Neutrophil (primary cell): Measurements from ENCODE around the gene PHC3.
A peak's percentile ranks its signal among the peaks of the same experiment; 100 is the strongest.

Source experiments
- H3K27ac ChIP-seq: fragments of 200-600 bp; sonication (generic); 2 replicates; pipeline ENCODE4 v1.5.1; 2016; ENCODE audit warnings: mild to moderate bottlenecking, moderate library complexity
- H3K27me3 ChIP-seq: fragments of 200-600 bp; sonication (generic); 2 replicates; pipeline ENCODE4 v1.6.0; 2016; ENCODE audit warnings: mild to moderate bottlenecking
- H3K36me3 ChIP-seq: fragments of 200-600 bp; sonication (generic); 2 replicates; pipeline ENCODE4 v1.5.1; 2017
- H3K4me1 ChIP-seq, 2 experiments: fragments of 200-600 bp in 1 of 2; sonication (generic) in 1 of 2; 1 replicate in 1 of 2; 2 replicates in 1 of 2; pipeline versions ENCODE4 v1.5.1 to v1.6.1; 2013 to 2016; ENCODE audit warnings: low read depth in 1 of 2, low read length in 1 of 2, mild to moderate bottlenecking in 1 of 2, moderate library complexity in 1 of 2; ENCODE audit not compliant: control insufficient read depth in 1 of 2, insufficient read depth in 1 of 2
- H3K4me3 ChIP-seq, 2 experiments: fragments of 200-600 bp in 1 of 2; sonication (generic) in 1 of 2; 1 replicate in 1 of 2; 2 replicates in 1 of 2; pipeline ENCODE4 v1.5.1; 2013 to 2016; ENCODE audit warnings: low read depth in 1 of 2, low read length in 1 of 2, mild to moderate bottlenecking in 1 of 2, moderate library complexity in 1 of 2
- H3K9me3 ChIP-seq: fragments of 200-600 bp; sonication (generic); 2 replicates; pipeline ENCODE4 v1.5.1; 2016
- TF ChIP-seq, protein P1 (sequence below): fragments of 200-600 bp; sonication (generic); IDR thresholded peaks from 2 replicates; pipeline ENCODE4 v1.5.1; 2016; ENCODE audit warnings: antibody characterized with exemption

The PHC3 gene

DNA sequence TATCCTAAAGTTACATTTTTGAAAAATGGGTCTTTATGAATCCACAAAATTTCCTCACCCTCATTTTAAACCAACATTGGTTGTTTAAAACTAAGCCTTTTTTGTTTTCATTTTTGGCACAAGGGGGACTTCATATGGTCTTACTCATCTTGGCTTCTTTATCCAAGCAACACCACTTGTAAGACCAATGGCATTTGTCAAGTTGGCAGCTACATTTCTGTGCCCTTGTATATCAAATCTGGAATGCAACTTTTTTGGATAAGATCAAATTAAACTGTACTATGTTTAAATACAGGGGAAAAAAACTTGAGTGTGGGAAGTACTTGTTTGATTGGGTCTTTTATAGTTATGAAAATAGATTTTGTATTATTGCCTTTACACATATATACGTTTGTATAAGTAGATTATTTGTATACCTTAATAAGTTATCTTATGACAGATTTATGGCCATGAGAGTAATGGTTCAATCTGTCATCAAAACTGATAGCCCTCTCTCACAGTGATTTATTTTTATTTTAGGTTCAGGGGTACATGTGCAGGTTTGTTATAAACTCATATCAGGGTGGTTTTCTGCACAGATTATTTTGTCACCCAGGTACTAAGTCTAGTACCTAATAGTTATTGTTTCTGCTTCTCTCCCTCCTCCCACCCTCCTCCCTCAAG, 100.3 kb downstream of the PHC3 start:
- TF ChIP-seq, protein P1, sequence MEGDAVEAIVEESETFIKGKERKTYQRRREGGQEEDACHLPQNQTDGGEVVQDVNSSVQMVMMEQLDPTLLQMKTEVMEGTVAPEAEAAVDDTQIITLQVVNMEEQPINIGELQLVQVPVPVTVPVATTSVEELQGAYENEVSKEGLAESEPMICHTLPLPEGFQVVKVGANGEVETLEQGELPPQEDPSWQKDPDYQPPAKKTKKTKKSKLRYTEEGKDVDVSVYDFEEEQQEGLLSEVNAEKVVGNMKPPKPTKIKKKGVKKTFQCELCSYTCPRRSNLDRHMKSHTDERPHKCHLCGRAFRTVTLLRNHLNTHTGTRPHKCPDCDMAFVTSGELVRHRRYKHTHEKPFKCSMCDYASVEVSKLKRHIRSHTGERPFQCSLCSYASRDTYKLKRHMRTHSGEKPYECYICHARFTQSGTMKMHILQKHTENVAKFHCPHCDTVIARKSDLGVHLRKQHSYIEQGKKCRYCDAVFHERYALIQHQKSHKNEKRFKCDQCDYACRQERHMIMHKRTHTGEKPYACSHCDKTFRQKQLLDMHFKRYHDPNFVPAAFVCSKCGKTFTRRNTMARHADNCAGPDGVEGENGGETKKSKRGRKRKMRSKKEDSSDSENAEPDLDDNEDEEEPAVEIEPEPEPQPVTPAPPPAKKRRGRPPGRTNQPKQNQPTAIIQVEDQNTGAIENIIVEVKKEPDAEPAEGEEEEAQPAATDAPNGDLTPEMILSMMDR = no peak
- Histone ChIP-seq H3K4me1 (no peaks in the 10 kb centered on the region), H3K4me3 (no peak overlapping the region), H3K27me3 (no peaks in the 10 kb centered on the region), H3K9me3 (no peaks in the 10 kb centered on the region), H3K27ac (no peak overlapping the region), H3K36me3 (peaks cover 56% of the 10 kb centered on the region)

DNA sequence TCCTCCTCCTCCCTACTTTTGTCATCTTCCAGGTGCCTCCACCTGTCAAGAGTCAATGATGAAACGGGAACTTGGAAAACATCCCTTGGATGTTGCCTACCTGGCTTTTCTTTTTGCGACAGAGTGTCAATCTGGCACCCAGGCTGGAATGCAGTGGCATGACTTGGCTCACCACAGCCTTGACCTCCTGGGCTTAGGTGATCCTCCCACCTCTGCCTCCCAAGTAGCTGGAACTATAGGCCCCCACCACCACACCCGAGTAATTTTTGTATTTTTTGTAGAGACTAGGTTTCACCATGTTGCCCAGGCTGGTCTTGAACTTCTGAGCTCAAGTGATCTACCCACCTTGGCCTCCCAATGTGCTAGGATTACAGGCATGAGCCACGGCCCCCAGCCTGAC, 100.9 kb downstream of the PHC3 start:
- peaks cover 52% of the 10 kb centered on the region for H3K36me3 ChIP-seq
- TF ChIP-seq, protein P1 = no peak
- no peaks in the 10 kb centered on the region for H3K27me3 ChIP-seq
- no peak overlapping the region for H3K4me3 ChIP-seq
- no peaks in the 10 kb centered on the region for H3K9me3 ChIP-seq
- H3K4me1 ChIP-seq = no peaks in the 10 kb centered on the region
- H3K27ac ChIP-seq = no peak overlapping the region

DNA sequence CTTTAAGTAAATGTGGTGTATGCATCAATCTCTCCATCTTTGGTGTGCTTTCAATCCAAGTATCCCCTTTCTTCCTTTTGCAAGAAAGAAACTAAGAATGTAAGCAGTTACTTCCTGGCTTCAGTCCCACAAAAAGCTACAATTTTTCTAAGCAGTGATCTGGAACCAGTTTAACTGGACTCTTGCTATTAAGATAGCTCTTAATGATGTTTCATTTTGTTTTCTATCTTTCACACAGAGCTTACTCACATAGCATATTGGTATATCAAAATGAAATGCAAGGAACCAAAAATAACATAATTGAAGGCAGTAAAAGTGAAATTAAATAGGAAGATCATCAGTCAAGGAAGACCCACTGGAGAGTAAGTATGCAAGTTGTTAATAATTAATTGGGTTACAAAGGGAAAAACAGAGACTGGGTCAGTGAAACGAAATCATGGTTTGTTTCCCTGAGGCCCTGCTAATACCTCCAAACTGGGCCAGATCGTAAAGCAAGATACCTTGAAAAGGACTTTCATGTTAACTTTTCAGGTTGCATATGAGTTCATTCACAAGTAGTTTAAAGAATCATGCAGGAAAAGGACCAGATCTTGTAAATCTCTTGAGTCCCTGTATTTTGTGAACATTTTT, 101.9 kb downstream of the PHC3 start:
- no peaks in the 10 kb centered on the region for H3K9me3 ChIP-seq
- peak overlapping the region; percentile 14 for H3K27ac ChIP-seq
- TF ChIP-seq, protein P1 = no peak
- peaks cover 42% of the 10 kb centered on the region for H3K36me3 ChIP-seq
- H3K4me3 ChIP-seq = no peak overlapping the region
- H3K4me1 ChIP-seq = no peaks in the 10 kb centered on the region
- H3K27me3 ChIP-seq = no peaks in the 10 kb centered on the region

DNA sequence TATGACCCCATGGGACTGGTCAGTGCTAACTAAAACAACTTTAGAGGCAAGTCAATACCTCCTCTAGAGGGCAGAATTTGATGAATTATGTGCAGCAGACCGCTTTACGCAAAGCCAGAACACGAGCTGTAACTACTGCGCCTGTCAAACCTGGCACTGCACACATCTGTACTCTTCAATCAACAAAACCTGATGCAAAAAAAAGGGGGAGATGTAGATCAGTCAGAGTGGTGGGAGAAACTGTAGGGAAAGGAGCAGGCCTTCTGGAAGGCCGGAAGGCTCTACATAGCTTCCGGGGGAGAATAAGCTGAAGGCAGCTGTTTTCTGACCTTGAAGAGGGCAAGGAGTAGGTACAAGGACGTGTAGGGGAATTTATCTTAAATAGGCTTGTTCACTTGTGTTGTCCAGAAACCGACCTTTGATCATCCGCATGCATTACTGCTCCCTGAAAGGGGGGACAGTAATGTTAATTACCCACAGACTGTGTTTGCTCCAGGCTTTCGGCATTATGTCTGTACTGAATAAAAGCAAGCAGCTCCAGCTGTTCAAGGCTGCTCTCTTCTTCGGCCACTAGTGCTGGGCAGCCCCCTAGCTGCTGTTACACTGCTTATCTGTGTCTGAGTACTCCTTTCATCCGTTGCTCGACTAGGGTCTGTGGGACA, 102.8 kb downstream of the PHC3 start:
- TF ChIP-seq, protein P1 = no peak
- Histone ChIP-seq H3K9me3 (no peaks in the 10 kb centered on the region), H3K36me3 (peaks cover 33% of the 10 kb centered on the region), H3K27me3 (no peaks in the 10 kb centered on the region), H3K4me1 (no peaks in the 10 kb centered on the region), H3K27ac (no peak overlapping the region), H3K4me3 (no peak overlapping the region)

DNA sequence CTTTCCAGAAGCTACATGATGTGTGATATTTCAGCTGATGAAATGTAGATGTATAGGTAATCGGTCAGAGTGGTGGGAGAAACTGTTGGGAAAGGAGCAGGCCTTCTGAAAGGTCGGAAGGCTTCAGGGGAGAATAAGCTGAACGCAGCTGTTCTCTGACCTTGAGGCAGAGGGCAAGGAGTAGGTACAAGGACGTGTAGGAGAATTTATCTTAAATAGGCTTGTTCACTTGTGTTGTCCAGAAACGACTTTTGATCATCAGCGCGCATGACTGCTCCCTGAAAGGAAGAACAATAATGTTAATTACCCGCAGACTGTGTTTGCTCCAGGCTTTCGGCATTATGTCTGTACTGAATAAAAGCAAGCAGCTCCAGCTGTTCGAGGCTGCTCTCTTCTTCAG, 104.2 kb downstream of the PHC3 start:
- no peaks in the 10 kb centered on the region for H3K27me3 ChIP-seq
- H3K36me3 ChIP-seq = peaks cover 25% of the 10 kb centered on the region
- H3K4me1 ChIP-seq = no peaks in the 10 kb centered on the region
- no peak overlapping the region for H3K27ac ChIP-seq
- H3K4me3 ChIP-seq = no peak overlapping the region
- TF ChIP-seq, protein P1 = no peak
- H3K9me3 ChIP-seq = no peaks in the 10 kb centered on the region
